Activated CD4-positive, alpha-beta T cell treated with anti-CD3 and anti-CD28 coated beads, Interleukin-2, amount 50 U/mL, for 1 hour (primary cell): Measurements from ENCODE around the gene CCR7.
A peak's percentile ranks its signal among the peaks of the same experiment; 100 is the strongest.

Experiments used
- DNase-seq: peaks from one replicate; pipeline ENCODE4 v3.0.0-alpha.2; 2020

The CCR7 gene

GRCh38 chr17:40532520-40533253 is 32.6 kb downstream of the CCR7 start:
- no peak for DNase-seq

DNA sequence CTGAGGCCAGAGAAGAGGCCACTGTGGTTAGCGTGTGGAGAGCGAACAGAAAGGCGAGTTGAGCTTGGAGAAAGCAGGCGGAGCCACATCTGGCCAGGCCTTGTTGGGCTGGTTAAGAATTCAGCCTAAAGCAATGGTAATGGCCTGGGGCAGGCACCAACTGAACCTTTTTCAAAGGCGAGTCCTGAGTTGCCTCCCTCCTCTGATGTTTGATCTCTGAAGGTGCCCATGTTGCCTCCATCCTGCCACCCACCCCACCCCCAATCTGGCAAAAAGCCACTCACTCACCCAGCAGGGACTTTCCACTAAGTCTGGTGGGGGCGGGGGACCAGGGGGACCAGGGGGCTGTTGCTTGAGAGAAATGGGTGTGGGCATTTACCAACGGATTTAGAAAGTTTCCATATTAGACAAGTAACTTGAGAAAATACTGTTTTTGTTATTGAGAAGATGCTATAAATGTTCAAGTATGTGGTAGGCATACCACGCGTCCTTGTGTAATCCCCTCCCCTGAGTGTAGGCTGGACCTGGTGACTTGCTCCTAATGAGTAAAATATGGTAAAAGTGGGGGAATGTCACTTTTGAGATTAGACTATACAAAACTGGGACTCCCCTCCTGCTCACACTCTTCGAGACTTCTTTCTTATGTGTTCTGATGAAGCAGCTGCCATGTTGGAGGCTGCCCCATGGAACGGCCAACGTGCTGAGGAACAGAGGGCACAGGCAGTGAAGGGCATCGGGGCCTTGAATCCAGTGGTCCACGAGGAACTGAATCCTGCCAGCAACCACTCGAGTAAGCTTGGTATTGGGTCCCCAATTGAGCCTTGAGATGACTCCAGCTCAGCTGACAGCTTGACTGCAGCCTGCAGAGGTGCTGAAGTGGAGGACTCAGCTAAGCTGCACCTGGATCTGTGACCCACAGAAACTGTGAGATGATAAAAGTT is 34.0 kb downstream of the CCR7 start:
- DNase-seq, result peak; percentile 79

DNA sequence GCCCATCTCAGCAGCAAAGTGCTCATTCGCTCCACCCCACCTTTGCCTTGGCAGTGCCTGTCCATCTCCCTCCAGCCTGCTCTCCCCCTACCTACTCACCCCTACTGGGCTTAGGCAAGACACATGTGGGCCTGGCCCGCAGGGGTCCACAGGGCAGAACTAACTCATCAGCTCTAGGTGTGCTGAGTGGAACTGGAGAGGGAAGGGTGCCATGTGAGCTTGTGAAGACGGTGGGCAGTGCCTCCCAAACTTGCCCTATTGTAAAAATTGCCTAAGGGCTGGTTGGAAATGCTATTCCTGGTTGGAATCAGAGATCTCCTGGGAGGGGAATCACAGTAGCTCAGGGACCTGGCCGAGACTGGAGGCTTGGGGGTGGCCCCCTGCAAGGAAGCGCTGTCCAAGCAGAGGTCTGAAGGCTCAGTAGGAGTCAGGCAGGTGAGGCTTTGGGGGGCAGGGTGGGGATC is 34.7 kb downstream of the CCR7 start:
- DNase-seq, result no peak

- no peak for DNase-seq
These were observed 35.3 kb downstream of the CCR7 start for GRCh38 chr17:40529991-40530390.

DNA sequence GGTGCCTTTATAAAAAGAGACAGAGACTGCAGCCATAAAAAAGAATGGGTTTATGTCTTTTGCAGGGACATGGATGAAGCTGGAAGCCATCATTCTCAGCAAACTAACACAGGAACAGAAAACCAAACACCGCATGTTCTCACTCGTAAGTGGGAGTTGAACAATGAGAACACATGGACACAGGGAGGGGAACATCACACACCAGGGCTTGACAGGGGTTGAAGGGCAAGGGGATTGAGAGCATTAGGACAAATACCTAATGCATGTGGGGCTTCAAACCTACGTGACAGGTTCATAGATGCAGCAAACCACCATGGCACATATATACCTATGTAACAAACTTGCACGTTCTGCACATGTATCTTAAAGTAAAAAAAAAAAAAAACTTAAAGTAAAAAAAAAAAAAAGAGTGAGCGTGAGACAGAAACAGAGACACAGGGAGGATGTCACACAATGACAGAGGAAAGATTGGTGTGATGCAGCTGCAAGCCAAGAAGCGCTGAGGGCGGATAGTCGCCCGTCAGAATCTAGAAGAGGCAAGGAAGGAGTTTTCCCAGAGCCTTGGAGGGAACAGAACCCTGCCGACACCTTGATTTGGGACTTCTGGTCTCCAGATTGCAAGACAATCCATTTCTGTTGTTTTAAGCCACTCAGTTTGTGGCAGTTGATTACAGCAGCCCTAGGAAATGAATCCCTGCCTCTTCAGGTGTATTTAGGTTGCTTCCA is 36.4 kb downstream of the CCR7 start:
- no peak for DNase-seq

DNA sequence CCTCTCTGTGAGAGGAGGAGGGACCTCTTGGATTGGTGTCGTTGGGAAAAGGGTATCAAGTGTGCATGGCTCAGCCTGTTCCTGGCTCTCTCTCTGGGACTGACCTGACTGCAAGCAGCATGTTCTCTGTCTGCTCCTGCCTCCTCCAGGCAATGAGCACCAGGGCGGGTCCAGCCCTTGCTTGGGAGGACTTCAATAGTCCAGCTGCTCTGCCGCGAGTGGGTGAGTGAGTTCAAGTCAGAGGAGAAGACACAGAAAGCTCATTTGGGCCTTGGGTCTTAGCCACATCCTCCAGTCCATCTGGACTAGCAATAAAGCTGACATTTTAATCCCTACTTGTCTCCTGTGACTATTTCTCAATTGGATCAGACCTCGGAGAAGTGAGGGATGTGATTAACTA is 38.6 kb downstream of the CCR7 start:
- DNase-seq, result no peak

DNA sequence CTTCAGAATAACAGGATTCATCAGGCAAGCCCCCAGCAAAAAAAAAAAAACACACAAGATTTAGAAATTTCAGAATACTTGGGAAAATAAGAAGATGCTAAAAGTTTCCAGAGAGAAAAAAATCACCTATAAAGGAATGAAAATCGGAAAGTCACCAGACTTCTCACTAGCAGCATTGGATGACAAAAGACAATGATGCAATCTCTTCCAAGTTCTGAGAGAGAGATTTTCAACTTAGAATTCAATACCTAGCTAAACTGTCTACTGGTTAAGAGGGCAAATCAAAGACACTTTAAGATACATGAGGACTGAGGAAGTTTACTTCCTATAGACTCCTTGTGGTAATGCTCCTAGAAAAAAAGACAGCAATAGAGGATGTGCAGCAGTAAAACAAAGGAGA is 40.0 kb downstream of the CCR7 start:
- no peak for DNase-seq

DNA sequence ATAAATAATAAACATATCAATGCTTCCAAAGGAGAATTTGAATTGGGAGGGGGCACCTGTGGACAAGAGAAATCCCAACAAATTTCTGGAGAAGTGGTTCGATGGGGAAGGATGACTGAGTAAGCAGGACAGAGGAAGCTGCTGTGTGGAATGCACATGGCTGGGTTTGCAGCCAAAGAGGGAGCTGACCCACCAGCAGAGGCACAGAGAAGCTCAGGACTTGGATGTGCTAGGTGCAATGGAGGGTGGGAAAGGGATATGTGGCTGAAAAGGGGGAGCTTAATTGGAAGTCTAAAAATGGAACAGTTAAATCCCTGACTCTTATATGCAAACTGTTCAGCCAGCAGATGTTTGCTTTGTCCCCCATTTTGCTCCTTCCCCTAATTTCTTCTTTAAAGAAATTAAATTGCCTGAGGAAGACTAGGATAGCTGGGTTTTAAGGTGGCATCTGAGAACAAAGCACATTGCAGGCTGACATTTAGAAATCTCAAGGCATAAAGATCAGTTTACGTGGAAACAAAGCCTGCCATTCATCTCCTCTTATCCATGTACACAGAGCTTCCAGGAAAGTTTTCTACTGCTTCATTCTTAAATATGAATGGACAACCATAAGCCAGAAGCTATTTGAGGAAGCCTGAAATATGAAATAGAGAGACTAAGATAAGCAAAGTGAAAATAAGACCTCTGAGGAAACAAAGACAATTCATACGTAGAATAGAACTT is 40.9 kb downstream of the CCR7 start:
- no peak for DNase-seq

- no peak for DNase-seq
These were observed 42.3 kb downstream of the CCR7 start for GRCh38 chr17:40522961-40523310.

DNA sequence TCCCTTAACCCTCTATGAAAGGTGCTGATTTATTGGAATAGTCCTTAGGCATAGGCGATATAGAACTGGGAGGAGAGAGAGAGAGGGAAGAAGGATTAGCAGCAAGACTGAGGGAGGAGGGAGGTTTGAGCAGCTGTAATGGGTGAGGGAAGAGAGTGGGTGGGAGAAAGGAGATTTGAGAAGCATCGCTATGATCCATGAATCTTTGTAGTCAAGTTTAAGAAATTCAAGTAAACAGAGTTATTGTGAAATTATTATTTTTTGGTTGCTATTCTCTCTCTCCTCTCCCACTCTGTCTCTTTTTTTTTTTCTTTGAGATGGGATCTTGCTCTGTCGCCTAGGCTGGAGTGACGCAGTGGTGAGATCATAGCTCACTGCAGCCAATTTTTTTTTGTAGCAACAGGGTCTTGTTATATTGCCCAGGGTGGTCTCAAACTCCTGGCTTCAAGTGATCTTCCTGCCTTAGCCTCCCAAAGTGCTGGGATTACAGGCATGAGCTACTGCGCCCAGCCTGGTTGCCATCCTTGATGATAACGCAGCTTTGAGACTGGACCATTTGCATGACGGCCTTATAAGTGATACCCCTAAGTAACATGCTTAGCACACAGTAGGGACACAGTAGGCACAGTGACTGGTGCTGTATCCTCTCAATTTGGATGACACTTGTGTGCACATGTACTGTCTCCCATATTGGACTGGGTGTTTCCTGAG is 42.9 kb downstream of the CCR7 start:
- no peak for DNase-seq

DNA sequence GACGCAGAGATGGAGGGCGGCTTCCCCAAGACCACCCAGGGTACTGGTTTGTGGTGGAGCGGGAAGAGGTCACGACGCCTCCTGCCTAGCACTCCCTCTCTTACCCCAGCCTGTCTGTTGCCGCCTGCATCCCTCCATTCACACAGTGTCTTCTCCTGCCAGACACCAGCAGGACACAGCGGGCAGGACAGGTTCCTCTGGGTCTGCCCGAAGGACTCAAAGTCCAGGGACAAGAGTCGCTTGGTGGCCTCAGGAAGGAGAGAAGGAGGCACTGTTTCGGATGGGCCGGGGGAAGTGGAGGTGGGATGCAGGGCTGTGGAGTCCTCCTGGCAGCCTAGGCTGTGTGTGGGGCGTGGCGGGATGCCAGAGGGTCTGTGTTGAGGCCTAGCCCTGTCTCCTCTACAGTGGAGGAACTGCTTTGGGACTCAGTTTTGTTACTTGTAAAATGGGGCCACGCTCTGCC is 44.2 kb downstream of the CCR7 start:
- DNase-seq, result no peak

- no peak for DNase-seq
These were observed 46.0 kb downstream of the CCR7 start for GRCh38 chr17:40519089-40519775.

GRCh38 chr17:40518401-40519088 is 46.7 kb downstream of the CCR7 start:
- no peak for DNase-seq

DNA sequence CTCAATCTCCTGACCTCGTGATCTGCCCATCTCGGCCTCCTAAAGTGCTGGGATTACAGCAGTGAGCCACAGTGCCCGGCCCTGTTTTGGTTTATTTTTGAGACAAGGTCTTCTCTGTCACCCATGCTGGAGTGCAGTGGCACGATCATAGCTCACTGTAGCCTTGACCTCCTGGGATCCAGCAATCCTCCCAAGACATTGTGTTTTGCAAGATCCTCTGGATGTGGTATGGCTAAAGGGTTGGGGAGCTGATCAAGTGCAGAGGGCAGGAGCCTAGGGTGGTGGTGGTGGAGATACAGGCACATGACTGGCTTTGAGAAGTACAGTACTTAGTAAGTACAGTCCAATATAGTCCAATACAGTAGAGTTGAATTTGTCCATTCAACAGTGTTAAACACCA is 47.3 kb downstream of the CCR7 start:
- no peak for DNase-seq

GRCh38 chr17:40517286-40517662 is 48.0 kb downstream of the CCR7 start:
- no peak for DNase-seq

- peak; percentile 50 for DNase-seq
These were observed 48.5 kb downstream of the CCR7 start for GRCh38 chr17:40516581-40517285.

GRCh38 chr17:40515491-40516041 is 49.7 kb downstream of the CCR7 start:
- DNase-seq, result peak; percentile 28

- no peak for DNase-seq
These were observed 50.3 kb downstream of the CCR7 start for GRCh38 chr17:40515011-40515410.

- no peak for DNase-seq
These were observed 51.0 kb downstream of the CCR7 start for GRCh38 chr17:40514013-40514875.
